ENCODE measurements around the gene PPIG. TPM values are rescaled to one million over a fixed set of nuclear protein-coding genes. Genes with fewer than 3 reads are reported as not detected.

PPIG gene
- total and polyA plus RNA-seq, 9 of the 15 experiments (the other 6 are each of a cell fraction or from before 2014, with no cell fraction given) = 52.5 to 166 (median 124) TPM

GRCh38 chr2:169664978-169665930 lies 81.1 kb downstream of the PPIG start (continued):
- 0 out of 4 replicates have a peak, but pooled peaks of 1 of the 2 experiments have one; percentile 7 for TF ChIP-seq MLLT1 (IDR thresholded peaks at IDR 0.05)
- TF ChIP-seq MCM3 (IDR thresholded peaks at IDR 0.05) = no peak
- no peak for TF ChIP-seq CHD1 (IDR thresholded peaks at IDR 0.05; ENCODE audit: low read length)
- TF ChIP-seq ZNF347 (CRISPR knock-in tag; IDR thresholded peaks at IDR 0.05; ENCODE audit: low read depth) = no peak
- no peak for TF ChIP-seq NFXL1 (CRISPR knock-in tag; IDR thresholded peaks at IDR 0.05)
- no peak for TF ChIP-seq ZNF134 (CRISPR knock-in tag; conservative IDR thresholded peaks at IDR 0.05)
- TF ChIP-seq CHD4 (IDR thresholded peaks at IDR 0.05; ENCODE audit: insufficient read depth, insufficient replicate concordance, low read depth, low read length, poor library complexity, severe bottlenecking) = peak; percentile 50
- no peak for TF ChIP-seq PBX2 (CRISPR knock-in tag; IDR thresholded peaks at IDR 0.05; ENCODE audit: low read depth)
- peak; percentile 18; the same call in 1 of the 2 replicates for TF ChIP-seq PBX2 (tag; conservative IDR thresholded peaks at IDR 0.05; ENCODE audit: low read depth)
- TF ChIP-seq TGIF2 (CRISPR knock-in tag; IDR thresholded peaks at IDR 0.05) = no peak
- TF ChIP-seq SFPQ (IDR thresholded peaks at IDR 0.05; ENCODE audit: low read depth, low read length) = no peak
- TF ChIP-seq ZBTB43 (CRISPR knock-in tag; IDR thresholded peaks at IDR 0.05) = no peak
- 0 out of 6 replicates have a peak, but pooled peaks of 1 of the 3 experiments have one; percentile 8 for TF ChIP-seq CTCF (IDR thresholded peaks at IDR 0.05 in 2 of 3, conservative IDR thresholded peaks at IDR 0.05 in 1 of 3; ENCODE audit: insufficient read depth in 2 of 3, low read depth in 1 of 3, low read length in 3 of 3)
- no peak for TF ChIP-seq SREBF1 (IDR thresholded peaks at IDR 0.05; ENCODE audit: borderline replicate concordance, low read depth, low read length)
- no peak for TF ChIP-seq PCBP2 (IDR thresholded peaks at IDR 0.05; ENCODE audit: low read depth, low read length, poor library complexity, severe bottlenecking)
- TF ChIP-seq HDAC1 (IDR thresholded peaks at IDR 0.05) = peak in 1 of 2 experiments; percentile 86; a peak in 2 of 4 replicates
